GM18907 (cell line): Measurements from ENCODE around the gene SRGAP3.

Experiments used
- ATAC-seq: cut with Tn5 transposase; IDR thresholded peaks from one replicate; pipeline ENCODE4 v1.9.1; 2021; ENCODE audit warnings: mild to moderate bottlenecking, moderate library complexity; ENCODE audit not compliant: unreplicated experiment

Gene SRGAP3

GRCh38 chr3:8952130-8952529 lies 297.3 kb downstream of the SRGAP3 start:
- ATAC-seq = no peak

GRCh38 chr3:8945890-8946600 lies 303.4 kb downstream of the SRGAP3 start:
- no peak for ATAC-seq

- ATAC-seq = no peak
Measured at GRCh38 chr3:8942746-8943488, 306.5 kb downstream of the SRGAP3 start.

- ATAC-seq = no peak
Measured at GRCh38 chr3:8942115-8942514, 307.3 kb downstream of the SRGAP3 start.

- ATAC-seq = no peak
Measured at GRCh38 chr3:8938021-8938420, 311.4 kb downstream of the SRGAP3 start.

- ATAC-seq = no peak
Measured at GRCh38 chr3:8937064-8938020, 312.1 kb downstream of the SRGAP3 start.

- no peak for ATAC-seq
Measured at GRCh38 chr3:8932507-8932906, 316.9 kb downstream of the SRGAP3 start.

- ATAC-seq = no peak
Measured at GRCh38 chr3:8931342-8931741, 318.1 kb downstream of the SRGAP3 start.
